DOHH2 (cell line): ENCODE measurements around the gene TNFRSF4.

Experiments
- H3F3A ChIP-seq: fragments of 200-600 bp; sonication (generic), shearing (Covaris generic); 2 replicates; pipeline ENCODE4 v1.6.0; 2016; ENCODE audit warnings: antibody characterized with exemption, mild to moderate bottlenecking; ENCODE audit not compliant: control insufficient read depth, insufficient read depth
- H3K27ac ChIP-seq: fragments of 200-600 bp; sonication (generic); 2 replicates; pipeline ENCODE4 v1.5.1; 2014; ENCODE audit warnings: low read depth, mild to moderate bottlenecking, low read length, moderate library complexity
- H3K27me3 ChIP-seq: fragments of 200-600 bp; sonication (generic); 2 replicates; pipeline ENCODE4 v1.6.1; 2014; ENCODE audit warnings: mild to moderate bottlenecking, low read length, mixed read lengths; ENCODE audit not compliant: control insufficient read depth
- H3K36me3 ChIP-seq: fragments of 200-600 bp; sonication (generic); 2 replicates; pipeline ENCODE4 v1.6.1; 2014; ENCODE audit warnings: mild to moderate bottlenecking, low read length, moderate library complexity, mixed read lengths; ENCODE audit not compliant: control insufficient read depth
- H3K4me1 ChIP-seq: fragments of 200-600 bp; sonication (generic); 2 replicates; pipeline ENCODE4 v1.6.1; 2014; ENCODE audit warnings: mild to moderate bottlenecking, low read length, mixed read lengths; ENCODE audit not compliant: control insufficient read depth
- H3K4me2 ChIP-seq: fragments of 200-600 bp; sonication (generic); 2 replicates; pipeline ENCODE4 v1.6.0; 2014; ENCODE audit warnings: mild to moderate bottlenecking, low read length, moderate library complexity
- H3K4me3 ChIP-seq: fragments of 200-600 bp; sonication (generic); 2 replicates; pipeline ENCODE4 v1.5.1; 2014; ENCODE audit warnings: mild to moderate bottlenecking, low read length, mixed read lengths
- H3K79me2 ChIP-seq: fragments of 200-600 bp; sonication (generic); 2 replicates; pipeline ENCODE4 v1.6.1; 2014; ENCODE audit warnings: mild to moderate bottlenecking, low read length, mixed read lengths; ENCODE audit not compliant: control insufficient read depth
- H3K9me2 ChIP-seq: fragments of 200-600 bp; sonication (generic); replicated peaks from 2 replicates; pipeline ENCODE4 v1.6.1; 2014; ENCODE audit warnings: mild to moderate bottlenecking, low read length, mixed read lengths; ENCODE audit not compliant: control insufficient read depth
- H3K9me3 ChIP-seq: fragments of 200-600 bp; sonication (generic); 2 replicates; pipeline ENCODE4 v1.6.1; 2014; ENCODE audit warnings: antibody characterized with exemption, low read length, mixed read lengths; ENCODE audit not compliant: control insufficient read depth, insufficient read depth
- H4K20me1 ChIP-seq: fragments of 200-600 bp; sonication (generic); 2 replicates; pipeline ENCODE4 v1.6.0; 2014; ENCODE audit warnings: low read depth, mild to moderate bottlenecking, antibody characterized with exemption, low read length, moderate library complexity; ENCODE audit not compliant: control insufficient read depth, insufficient read depth
- EZH2phosphoT487 ChIP-seq: fragments of 200-600 bp; sonication (generic); IDR thresholded peaks from 2 replicates; pipeline ENCODE4 v1.6.1; 2017; ENCODE audit warnings: borderline replicate concordance, mild to moderate bottlenecking, antibody characterized with exemption, low read length, moderate library complexity, mixed read lengths
- TF ChIP-seq, protein P1 (sequence below): fragments of 200-600 bp; sonication (generic); IDR thresholded peaks from one replicate; pipeline ENCODE4 v1.5.1; 2014; ENCODE audit warnings: antibody characterized with exemption, mild to moderate bottlenecking, low read depth, low read length; ENCODE audit not compliant: poor library complexity, severe bottlenecking

Gene TNFRSF4

DNA sequence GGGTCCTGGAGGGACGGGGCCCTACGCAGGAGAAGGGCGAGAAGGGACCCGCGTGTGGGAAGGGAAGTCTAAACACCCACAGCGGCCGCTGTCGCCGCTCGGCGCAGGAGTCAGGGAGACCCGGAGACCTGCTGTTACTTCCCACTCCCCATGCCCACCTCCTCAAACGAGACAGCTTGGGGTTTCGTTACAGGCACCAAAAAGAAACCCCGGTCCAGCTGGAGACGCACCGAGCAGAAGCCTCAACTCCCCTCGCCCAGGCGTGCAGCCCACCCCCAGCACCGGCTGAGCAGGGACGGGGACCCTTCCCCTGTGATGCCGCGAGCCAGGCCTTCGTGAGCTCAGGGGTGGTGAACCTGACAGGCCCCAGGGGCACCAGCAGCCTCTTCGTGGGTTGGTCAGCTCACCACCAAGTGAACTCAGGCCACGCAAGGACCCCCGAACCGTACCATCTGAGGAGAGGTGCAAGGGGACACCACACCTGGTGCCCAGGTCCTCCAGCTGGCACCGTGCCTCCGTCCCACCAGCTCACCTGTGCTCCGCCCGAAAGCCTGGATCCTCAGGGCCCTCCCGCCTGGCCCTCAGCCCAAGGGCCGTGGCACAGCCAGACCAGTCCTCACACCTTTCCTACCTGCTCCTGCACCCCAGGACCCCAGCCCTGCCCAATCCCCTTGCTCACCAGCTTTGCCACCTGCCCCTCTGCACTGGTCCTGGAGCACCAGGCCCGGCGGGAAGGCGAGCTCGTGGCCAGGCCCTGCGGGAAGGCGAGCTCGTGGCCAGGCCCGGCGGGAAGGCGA, 12.8 kb upstream of the TNFRSF4 start:
- no peaks in the 10 kb centered on the region; the same call in 1 of the 2 replicates for H4K20me1 ChIP-seq
- H3K9me3 ChIP-seq: no peaks in the 10 kb centered on the region
- peaks cover 11% of the 10 kb centered on the region for H3K4me1 ChIP-seq
- H3K4me2 ChIP-seq: no peak overlapping the region
- peaks cover 81% of the 10 kb centered on the region for H3K36me3 ChIP-seq
- TF ChIP-seq, protein P1, sequence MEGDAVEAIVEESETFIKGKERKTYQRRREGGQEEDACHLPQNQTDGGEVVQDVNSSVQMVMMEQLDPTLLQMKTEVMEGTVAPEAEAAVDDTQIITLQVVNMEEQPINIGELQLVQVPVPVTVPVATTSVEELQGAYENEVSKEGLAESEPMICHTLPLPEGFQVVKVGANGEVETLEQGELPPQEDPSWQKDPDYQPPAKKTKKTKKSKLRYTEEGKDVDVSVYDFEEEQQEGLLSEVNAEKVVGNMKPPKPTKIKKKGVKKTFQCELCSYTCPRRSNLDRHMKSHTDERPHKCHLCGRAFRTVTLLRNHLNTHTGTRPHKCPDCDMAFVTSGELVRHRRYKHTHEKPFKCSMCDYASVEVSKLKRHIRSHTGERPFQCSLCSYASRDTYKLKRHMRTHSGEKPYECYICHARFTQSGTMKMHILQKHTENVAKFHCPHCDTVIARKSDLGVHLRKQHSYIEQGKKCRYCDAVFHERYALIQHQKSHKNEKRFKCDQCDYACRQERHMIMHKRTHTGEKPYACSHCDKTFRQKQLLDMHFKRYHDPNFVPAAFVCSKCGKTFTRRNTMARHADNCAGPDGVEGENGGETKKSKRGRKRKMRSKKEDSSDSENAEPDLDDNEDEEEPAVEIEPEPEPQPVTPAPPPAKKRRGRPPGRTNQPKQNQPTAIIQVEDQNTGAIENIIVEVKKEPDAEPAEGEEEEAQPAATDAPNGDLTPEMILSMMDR: no peak
- TF ChIP-seq EZH2phosphoT487: no peak
- H3F3A ChIP-seq: no peaks in the 10 kb centered on the region
- peaks cover 75% of the 10 kb centered on the region for H3K79me2 ChIP-seq
- H3K9me2 ChIP-seq: no peaks in the 10 kb centered on the region
- H3K27me3 ChIP-seq: no peaks in the 10 kb centered on the region
- H3K4me3 ChIP-seq: no peak overlapping the region
- H3K27ac ChIP-seq: no peak overlapping the region

DNA sequence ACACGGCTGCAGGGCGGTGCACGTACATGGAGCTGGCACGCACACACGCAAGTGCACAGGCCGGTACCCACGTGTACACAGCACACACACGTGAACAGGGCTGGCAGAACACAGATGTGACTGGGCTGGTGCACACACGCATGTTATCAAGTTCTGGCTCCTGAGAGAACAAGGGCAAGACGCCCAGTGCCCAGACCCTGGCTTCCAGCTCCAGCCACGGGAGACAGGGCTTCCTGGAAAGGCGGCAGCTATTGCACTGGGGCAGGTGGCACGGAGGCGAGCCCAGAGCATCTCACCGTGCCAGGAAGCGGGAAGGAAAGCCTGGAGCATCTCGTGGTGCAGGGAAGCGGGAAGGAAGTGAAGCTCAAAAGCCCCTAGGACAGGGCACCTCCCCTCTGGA, 12.0 kb upstream of the TNFRSF4 start:
- H3K27me3 ChIP-seq: no peaks in the 10 kb centered on the region
- H3F3A ChIP-seq: no peaks in the 10 kb centered on the region
- H3K9me3 ChIP-seq: no peaks in the 10 kb centered on the region
- TF ChIP-seq, protein P1: no peak
- no peak for TF ChIP-seq EZH2phosphoT487
- H3K9me2 ChIP-seq: no peaks in the 10 kb centered on the region
- H4K20me1 ChIP-seq: no peaks in the 10 kb centered on the region; the same call in 1 of the 2 replicates
- no peak overlapping the region for H3K4me2 ChIP-seq
- H3K36me3 ChIP-seq: peaks cover 79% of the 10 kb centered on the region
- peaks cover 66% of the 10 kb centered on the region for H3K79me2 ChIP-seq
- no peak overlapping the region for H3K4me3 ChIP-seq
- H3K27ac ChIP-seq: no peak overlapping the region
- H3K4me1 ChIP-seq: peaks cover 11% of the 10 kb centered on the region

DNA sequence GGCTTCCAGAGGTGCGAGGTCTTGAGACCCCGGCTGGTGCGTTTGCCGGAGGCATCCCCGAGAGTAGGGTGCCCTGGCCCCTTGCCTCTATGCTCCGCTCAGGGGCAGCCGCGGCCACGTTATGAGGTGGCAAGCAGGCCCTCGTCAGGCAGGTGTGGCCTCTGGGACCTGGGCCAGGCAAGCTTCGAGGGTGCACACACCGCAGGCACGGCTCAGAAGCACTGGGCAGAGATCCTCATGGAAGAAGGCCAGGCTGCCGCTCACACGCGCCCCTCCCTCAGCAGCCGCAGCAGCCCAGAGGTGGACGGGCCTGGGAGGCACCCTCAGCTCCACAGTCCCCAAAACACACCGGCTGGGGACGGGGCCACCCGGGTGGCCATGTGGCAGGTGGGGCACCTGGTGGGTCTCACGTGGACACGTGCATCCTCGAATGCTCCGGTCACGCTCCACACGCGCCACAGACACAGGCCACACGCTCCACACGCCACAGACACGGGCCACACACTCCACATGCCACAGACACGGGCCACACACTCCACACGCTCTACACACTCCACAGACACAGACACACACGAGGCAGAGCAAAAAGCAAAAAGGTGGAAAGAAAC, 11.4 kb upstream of the TNFRSF4 start:
- H3K9me2 ChIP-seq: no peaks in the 10 kb centered on the region
- no peak for TF ChIP-seq EZH2phosphoT487
- TF ChIP-seq, protein P1: no peak
- H3K4me2 ChIP-seq: no peak overlapping the region
- H3K27ac ChIP-seq: no peak overlapping the region
- H3K4me1 ChIP-seq: peaks cover 7% of the 10 kb centered on the region
- no peaks in the 10 kb centered on the region for H3F3A ChIP-seq
- no peak overlapping the region for H3K4me3 ChIP-seq
- no peaks in the 10 kb centered on the region for H3K27me3 ChIP-seq
- H3K79me2 ChIP-seq: peaks cover 60% of the 10 kb centered on the region
- no peaks in the 10 kb centered on the region; the same call in 1 of the 2 replicates for H4K20me1 ChIP-seq
- H3K9me3 ChIP-seq: no peaks in the 10 kb centered on the region
- peaks cover 84% of the 10 kb centered on the region for H3K36me3 ChIP-seq
